ENCODE data around the gene ITGB8.
"Not testable (repeated sequence)": the region's sequence is repeated elsewhere in the genome, so short reads cannot be mapped to it uniquely, and the experiment has no call there.

The ITGB8 gene

DNA sequence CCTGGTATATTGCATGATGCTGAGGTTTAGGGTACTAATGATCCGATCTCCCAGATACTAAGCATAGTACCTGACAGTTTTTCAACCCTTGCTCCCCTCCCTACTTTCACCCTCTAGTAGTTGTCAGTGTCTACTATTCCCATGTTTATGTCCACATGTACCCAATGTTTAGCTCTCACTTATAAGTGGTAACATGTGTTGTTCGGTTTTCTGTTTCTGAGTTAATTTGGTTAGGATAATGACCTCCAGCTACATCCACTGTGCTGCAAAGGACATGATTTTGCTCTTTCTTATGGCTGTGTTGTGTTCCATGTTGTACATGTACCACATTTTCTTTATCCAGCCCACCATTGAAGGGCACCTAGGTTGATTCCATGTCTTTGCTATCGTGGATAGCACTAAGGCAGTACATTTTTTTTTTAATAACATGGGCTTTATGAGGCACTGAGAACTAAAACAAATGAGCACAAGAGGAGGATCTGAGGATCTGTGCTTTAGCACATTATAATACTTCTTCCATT, 28.1 kb downstream of the ITGB8 start:
- TF ChIP-seq GATA1 (IDR thresholded peaks at IDR 0.05; ENCODE audit: low read depth, low read length) (no peak), POLR2A (IDR thresholded peaks at IDR 0.05; ENCODE audit: low read length) (no peak)
- no peak for DNase-seq

DNA sequence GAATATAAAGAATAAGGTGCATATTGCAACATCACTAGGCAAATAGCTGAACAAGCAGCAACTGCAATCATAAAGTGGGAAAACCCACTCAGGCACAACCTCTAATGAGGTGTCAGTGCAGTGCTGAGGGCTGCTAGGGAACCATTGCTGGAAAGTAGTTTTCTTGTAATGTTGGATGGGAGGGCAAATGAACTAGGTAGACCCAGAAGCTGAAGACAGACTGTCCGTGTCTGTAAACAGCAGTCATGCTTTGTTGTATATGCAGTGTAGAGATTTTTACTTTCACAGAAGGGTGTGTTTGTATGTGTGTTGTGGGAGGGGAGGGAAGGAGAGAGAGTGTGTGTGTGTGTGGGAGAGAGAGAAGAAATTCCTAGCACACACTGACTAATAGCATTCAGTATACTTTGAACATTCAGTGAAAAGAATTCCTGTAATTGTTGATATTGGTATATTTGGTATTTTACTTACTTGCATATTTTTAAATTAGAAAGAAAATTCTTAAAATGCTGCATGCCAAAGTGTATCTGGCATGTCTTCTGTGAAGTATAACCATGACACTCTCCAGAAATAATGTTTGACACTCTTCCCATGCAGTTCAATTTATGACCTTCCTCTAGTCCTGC, 28.8 kb downstream of the ITGB8 start:
- no peak for TF ChIP-seq POLR2A (IDR thresholded peaks at IDR 0.05; ENCODE audit: low read length)
- no peak for TF ChIP-seq GATA1 (IDR thresholded peaks at IDR 0.05; ENCODE audit: low read depth, low read length)
- no peak for DNase-seq

DNA sequence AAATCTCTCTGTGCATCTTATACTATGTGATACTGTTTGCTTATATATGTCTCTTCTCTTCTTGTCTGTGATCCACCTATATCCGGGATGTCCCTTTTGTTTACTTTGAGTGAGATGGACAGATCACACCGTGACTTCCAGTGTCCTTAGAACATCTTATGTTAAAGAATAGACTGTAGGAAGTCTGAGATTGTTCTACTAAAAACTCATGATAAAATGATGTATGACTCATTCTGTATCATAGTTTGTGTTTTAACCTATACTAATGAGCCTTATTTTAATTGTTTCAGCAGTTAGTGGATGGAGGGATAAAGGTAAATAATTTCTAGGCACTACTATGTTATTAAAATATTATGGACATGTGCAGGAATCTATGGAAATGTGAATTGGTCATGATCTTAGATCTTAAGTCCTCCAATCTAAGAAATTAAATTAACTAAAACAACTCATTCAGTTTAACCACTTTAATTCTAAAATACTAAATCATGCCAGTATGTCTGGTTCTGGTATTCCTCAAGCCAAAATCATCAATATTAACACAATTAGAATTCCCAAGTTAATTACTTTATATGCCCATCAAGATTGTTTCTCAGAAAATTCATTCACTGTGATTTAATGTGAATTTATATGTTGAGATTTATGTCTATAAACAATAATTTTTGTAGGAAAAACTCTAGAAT, 32.0 kb downstream of the ITGB8 start:
- TF ChIP-seq POLR2A (IDR thresholded peaks at IDR 0.05; ENCODE audit: low read length) (no peak), GATA1 (IDR thresholded peaks at IDR 0.05; ENCODE audit: low read depth, low read length) (no peak)
- no peak for DNase-seq

DNA sequence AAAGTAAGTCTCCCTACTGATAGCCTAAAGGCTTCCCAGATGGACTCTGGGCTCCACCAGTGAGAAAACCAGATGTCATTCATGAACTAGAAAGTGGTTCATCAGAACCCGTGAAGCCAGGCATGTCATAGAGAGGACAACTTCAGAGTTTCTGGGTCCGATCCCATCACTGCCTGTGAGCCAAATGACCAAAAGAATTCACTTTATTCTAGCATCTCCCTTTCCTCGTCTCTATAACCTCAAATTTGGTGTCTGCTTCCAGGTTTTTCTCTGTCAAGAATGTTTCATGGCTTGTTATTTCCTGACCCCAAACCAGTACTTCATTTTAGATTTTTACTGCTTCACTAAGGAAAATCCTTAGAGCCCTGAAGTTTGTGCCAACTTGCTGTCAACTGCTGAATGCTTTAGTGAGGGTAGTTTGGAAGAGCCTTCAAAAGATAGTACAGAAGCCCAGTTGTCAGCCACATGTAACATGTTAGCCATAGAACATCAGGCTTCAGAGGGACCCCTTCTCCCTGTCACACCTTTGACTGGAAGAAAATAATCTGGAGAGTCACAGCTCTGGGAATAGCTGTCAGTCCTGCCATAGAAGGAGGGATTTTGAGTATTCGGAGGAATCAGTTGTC, 34.0 kb downstream of the ITGB8 start:
- TF ChIP-seq POLR2A (IDR thresholded peaks at IDR 0.05; ENCODE audit: low read length) = no peak
- TF ChIP-seq GATA1 (IDR thresholded peaks at IDR 0.05; ENCODE audit: low read depth, low read length) = no peak
- DNase-seq = no peak

DNA sequence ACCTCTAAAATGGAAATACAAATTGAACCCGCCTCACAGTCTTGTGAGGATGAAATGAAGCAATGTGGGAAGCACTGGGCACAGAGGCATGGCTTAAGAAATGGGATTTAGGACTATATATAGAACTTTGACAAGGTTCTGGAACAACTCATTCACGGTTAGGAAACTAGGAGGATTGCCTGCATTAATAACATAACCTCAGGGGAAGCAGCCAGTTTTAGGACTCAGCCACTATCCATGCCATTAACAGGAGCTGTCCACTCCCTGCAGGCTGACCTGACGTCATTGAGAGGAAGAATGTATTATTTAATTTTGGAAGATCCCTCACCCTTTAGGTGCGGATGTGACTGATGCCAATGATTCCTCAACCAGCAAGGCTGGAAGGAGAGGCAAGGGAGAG, 34.8 kb downstream of the ITGB8 start:
- TF ChIP-seq POLR2A (IDR thresholded peaks at IDR 0.05; ENCODE audit: low read length) (no peak), GATA1 (IDR thresholded peaks at IDR 0.05; ENCODE audit: low read depth, low read length) (no peak)
- DNase-seq = no peak

DNA sequence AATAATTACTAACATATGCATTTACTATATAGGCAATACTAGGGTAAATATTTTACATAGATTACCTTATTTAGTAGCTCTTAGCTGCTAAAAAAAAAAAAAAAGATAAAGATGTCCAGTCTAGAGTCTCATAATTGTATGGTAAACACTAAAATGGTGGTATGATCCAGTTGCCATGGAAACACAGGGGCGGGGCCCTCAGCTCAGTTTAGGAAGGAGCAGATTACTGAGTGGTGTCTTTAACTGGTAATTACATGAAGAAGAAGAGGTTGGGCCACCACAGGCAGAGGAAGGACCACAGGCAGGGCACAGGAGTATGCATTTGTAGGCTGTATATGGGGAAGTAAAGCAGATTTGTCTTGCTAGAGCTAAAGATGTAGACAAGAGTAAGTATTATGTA, 43.7 kb downstream of the ITGB8 start:
- no peak for TF ChIP-seq POLR2A (IDR thresholded peaks at IDR 0.05; ENCODE audit: low read length)
- TF ChIP-seq GATA1 (IDR thresholded peaks at IDR 0.05; ENCODE audit: low read depth, low read length) = no peak
- DNase-seq = no peak

DNA sequence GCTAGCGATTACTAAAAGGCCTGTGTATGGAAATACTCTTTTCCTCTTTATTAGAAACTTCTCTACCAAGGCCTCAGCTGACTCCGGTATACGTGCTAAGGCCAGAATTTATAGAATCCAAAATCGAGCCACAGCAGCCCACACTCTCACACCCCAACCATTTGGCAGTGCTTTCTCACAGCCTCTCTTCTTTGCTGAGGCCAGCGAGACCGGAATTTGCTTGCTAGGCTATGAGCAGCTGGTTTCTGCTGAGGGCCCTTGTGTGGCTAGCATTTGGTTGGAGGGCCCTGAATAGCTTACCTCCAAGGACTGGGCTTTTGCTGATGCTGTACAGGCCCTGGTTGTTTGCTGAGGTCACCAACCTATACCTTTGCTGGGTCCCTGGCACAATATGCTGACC, 46.1 kb downstream of the ITGB8 start:
- no peak for TF ChIP-seq GATA1 (IDR thresholded peaks at IDR 0.05; ENCODE audit: low read depth, low read length)
- TF ChIP-seq POLR2A (IDR thresholded peaks at IDR 0.05; ENCODE audit: low read length) = no peak
- no peak for DNase-seq

DNA sequence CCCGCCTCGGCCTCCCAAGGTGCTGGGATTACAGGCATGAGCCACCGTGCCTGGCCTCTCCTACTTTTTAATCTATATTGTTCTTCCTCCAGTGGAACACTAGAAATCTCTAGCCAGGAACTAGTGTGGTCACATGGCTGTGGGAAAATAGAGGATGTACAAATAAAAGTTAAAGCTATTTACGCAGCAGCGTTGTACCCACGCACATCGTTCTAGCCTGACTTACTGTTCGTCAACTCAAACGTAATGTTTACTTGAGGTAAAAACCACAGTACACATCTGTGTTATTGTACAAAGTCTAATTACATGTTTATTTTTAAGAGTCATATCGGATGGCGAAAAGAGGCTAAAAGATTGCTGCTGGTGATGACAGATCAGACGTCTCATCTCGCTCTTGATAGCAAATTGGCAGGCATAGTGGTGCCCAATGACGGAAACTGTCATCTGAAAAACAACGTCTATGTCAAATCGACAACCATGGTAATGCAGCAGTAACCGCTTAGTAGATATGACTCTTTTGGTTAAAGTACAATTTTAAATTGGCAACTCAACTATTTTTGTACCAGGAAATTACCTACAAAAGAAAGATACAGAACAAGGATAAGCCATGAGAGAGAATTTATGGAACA, 50.8 kb downstream of the ITGB8 start:
- TF ChIP-seq POLR2A (IDR thresholded peaks at IDR 0.05; ENCODE audit: low read length) = no peak
- TF ChIP-seq GATA1 (IDR thresholded peaks at IDR 0.05; ENCODE audit: low read depth, low read length) = no peak

DNA sequence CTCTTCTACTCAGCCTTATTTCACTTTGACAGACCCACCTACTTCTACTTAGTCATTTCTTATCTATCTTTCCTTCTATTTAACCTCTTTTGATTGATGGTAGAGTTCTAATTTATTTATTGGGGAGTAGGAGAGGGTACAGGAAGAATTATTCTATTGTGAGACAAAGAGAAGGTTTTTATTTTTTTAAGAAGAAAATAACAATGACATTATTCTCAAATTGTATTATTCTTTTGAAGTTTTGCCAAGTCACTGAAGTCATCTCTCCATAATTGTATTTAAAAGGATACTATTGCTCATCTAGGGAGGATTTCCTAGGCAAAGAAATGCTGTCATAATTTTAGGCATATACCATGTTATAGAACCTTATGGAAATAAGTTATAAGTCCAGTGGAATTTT, 52.7 kb downstream of the ITGB8 start:
- no peak for DNase-seq
- TF ChIP-seq GATA1 (IDR thresholded peaks at IDR 0.05; ENCODE audit: low read depth, low read length) (no peak), POLR2A (IDR thresholded peaks at IDR 0.05; ENCODE audit: low read length) (no peak)

More for the DNA sequence above, 50.8 kb downstream of the ITGB8 start:
- no peak for DNase-seq

DNA sequence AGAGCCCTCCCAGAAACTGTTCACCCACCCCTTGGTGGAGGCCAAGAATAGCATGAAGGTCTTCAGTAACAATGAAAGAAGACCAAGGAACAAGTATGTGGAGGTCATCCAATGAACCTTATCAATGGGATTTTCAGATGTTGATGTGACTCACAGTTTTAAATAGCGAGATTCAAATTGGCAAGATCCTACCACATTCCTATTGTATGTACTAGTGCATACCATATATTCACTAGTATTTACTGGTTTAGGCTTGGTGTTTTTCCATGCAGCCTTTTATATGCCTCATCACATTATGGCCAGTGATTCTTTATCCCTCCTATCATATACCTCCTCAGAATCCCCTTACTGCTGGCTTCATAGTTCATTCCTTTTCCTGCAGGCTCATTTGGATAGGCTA, 54.4 kb downstream of the ITGB8 start:
- no peak for DNase-seq
- TF ChIP-seq GATA1 (IDR thresholded peaks at IDR 0.05; ENCODE audit: low read depth, low read length) = no peak

DNA sequence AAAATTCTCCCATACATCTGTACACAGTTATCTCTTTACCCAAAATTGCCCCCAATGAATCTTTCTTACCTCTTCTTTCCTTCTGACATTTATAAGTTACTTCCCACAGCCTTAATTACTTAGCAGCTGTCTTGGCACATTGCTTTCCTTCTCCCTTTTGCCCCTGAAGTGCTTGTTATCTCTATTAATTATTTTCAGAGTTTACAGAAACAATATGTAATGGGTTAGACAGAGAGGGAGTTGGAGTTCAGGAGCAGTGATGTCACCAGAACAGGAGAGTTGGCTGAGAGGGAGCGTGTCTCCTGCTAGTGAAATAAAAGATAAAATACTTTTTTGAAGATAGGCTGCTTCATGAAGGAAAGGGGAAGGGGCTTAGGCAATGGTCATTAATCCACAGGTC, 57.4 kb downstream of the ITGB8 start:
- DNase-seq = no peak
- no peak for TF ChIP-seq GATA1 (IDR thresholded peaks at IDR 0.05; ENCODE audit: low read depth, low read length)
- TF ChIP-seq POLR2A (IDR thresholded peaks at IDR 0.05; ENCODE audit: low read length) = no peak

DNA sequence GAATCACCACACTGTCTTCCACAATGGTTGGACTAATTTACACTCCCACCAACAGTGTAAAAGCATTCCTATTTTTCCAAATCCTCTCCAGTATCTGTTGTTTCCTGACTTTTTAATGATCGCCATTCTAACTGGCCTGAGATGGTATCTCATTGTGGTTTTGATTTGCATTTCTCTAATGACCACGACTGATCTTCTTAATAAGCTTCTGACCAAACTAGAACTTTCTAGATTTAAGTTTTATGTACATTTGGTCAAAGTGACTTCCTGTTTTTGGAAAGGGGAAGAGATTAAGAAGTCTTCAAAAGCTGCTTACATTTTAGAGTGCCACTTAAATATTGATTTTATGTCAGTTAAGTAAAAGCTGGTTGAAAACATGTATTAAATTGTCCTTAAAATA, 58.5 kb downstream of the ITGB8 start:
- not testable (repeated sequence) for DNase-seq

DNA sequence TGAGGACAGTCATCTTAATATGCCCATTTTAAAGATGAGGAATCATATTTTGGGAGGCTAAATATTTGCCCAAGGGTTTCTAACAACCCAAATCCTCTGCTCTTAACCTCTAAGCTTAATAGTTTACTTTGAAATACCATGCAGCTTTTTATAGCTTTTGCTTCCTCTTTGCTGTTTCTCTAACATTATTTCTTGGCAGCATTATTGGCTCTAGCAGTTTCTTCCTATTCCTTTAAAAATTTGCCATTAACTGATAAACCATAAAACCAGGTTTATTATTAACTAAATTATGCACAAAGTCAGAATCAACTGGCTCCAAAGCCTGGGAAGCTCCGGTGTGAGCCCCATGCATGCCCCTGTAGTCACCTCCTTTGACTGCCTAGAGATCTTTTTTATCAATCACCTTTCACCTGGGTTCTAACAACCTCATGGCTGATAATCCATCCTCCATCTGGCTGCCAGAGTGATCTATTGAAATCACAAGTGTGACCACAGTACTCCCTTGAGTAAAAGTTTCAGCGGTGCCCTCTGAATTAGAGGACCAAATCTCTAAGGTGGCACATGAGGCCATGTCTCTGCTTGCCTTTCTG, 62.4 kb downstream of the ITGB8 start:
- DNase-seq = no peak
- TF ChIP-seq GATA1 (IDR thresholded peaks at IDR 0.05; ENCODE audit: low read depth, low read length) = no peak
- no peak for TF ChIP-seq POLR2A (IDR thresholded peaks at IDR 0.05; ENCODE audit: low read length)

DNA sequence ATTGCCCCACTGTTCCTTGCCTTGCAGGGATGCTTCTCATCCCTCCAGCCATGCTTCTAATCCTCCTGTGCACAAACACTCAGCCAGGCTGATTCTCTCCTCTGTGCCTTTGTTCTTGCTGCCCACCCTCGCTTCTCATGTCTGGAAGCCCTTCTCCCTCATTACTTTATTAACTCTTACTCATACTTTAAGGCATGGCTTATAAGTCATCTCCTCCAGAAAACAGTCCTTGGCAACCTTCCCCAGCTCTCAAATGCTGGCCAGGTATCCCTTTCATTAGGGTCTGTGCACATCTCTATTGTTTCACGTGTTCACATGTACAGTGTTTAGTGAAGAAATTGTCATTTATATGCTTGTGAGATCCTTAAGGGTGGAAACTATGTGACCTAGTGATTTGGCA, 62.9 kb downstream of the ITGB8 start:
- DNase-seq = no peak
- no peak for TF ChIP-seq GATA1 (IDR thresholded peaks at IDR 0.05; ENCODE audit: low read depth, low read length)
- TF ChIP-seq POLR2A (IDR thresholded peaks at IDR 0.05; ENCODE audit: low read length) = no peak
